Fibroblast of mammary gland (primary cell): ENCODE results near the gene CLMP.

Experiments used
- DNase-seq: peaks from one replicate; pipeline ENCODE4 v3.0.0-alpha.2; 2010; ENCODE audit warnings: low read depth
- H3K4me3 ChIP-seq: 2 replicates; pipeline ENCODE4 v1.5.1; 2011; ENCODE audit warnings: low read depth, mild to moderate bottlenecking, low read length, moderate library complexity; ENCODE audit not compliant: control insufficient read depth
- TF ChIP-seq, protein P1 (sequence below): conservative IDR thresholded peaks from 2 replicates; pipeline ENCODE4 v1.5.1; 2011; ENCODE audit warnings: low read depth, low read length, inconsistent platforms; ENCODE audit not compliant: control insufficient read depth, insufficient read depth

CLMP gene

GRCh38 chr11:123047266-123047946, 147.6 kb downstream of the CLMP start:
- TF ChIP-seq, protein P1, sequence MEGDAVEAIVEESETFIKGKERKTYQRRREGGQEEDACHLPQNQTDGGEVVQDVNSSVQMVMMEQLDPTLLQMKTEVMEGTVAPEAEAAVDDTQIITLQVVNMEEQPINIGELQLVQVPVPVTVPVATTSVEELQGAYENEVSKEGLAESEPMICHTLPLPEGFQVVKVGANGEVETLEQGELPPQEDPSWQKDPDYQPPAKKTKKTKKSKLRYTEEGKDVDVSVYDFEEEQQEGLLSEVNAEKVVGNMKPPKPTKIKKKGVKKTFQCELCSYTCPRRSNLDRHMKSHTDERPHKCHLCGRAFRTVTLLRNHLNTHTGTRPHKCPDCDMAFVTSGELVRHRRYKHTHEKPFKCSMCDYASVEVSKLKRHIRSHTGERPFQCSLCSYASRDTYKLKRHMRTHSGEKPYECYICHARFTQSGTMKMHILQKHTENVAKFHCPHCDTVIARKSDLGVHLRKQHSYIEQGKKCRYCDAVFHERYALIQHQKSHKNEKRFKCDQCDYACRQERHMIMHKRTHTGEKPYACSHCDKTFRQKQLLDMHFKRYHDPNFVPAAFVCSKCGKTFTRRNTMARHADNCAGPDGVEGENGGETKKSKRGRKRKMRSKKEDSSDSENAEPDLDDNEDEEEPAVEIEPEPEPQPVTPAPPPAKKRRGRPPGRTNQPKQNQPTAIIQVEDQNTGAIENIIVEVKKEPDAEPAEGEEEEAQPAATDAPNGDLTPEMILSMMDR: no peak
- no peak overlapping the region for H3K4me3 ChIP-seq
- DNase-seq: no peak

DNA sequence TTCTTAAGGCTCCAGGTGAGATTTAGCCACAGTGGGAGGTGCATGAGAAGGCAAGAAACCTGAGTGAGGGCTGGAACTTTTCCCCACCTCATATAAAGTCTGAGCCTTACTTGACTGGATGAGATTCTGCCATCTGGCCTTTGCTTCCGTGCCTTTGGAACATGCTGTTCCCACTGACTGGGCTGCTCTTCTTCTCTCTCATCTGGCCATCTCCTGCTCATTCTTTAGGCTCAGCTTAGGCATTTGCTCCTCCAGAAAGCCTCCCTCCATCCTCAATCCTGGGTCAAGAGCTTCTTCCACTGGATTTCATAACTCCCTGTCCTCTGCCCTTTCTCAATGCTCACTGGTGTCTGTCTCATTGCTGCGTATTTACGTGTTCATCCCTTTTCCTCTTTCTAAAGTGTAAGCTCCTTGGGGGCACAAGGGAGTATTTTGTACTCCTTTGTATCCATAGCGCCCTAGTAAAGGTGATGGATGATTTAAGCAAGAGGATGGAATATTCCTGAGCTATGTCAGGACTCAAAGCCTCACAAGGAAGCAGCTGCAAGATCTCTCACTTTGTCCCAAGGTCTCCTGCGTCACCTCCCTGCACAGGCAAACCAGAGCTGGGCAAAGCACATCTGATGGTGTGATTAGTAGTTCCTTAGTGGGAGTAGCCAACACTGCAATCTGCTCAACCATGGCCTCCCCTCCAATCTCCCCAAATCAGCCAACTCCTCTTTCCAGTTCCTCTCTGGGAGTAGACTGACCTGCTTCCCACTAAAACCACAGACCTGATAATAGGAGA, 148.4 kb downstream of the CLMP start:
- no peak for DNase-seq
- H3K4me3 ChIP-seq: no peak overlapping the region
- TF ChIP-seq, protein P1: no peak

GRCh38 chr11:123045101-123045500, 149.9 kb downstream of the CLMP start:
- DNase-seq: no peak
- TF ChIP-seq, protein P1: no peak
- H3K4me3 ChIP-seq: no peak overlapping the region

DNA sequence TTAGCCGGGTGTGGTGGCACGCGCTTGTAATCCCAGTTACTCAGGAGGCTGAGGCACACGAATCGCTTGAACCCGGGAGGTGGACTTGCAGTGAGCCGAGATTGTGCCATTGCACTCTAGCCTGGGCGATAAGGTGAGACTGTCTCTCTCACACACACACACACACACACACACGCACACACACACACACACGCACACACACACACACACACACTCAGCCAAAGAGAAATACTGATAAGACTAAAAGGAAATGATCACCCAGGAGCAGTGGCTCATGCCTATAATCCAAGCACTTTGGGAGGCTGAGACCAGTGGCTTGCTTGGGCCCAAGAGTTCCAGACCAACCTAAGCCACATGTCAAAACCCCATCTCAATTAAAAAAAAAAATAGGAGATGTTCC, 153.9 kb downstream of the CLMP start:
- no peak for DNase-seq
- TF ChIP-seq, protein P1: no peak
- no peak overlapping the region for H3K4me3 ChIP-seq

GRCh38 chr11:123040111-123040432, 155.0 kb downstream of the CLMP start:
- no peak overlapping the region for H3K4me3 ChIP-seq
- TF ChIP-seq, protein P1: no peak
- no peak for DNase-seq

- no peak overlapping the region for H3K4me3 ChIP-seq
- TF ChIP-seq, protein P1: no peak
- no peak for DNase-seq
These were observed 159.2 kb downstream of the CLMP start for GRCh38 chr11:123035831-123036230.
